Mucosa of descending colon (tissue), 3 donors: ENCODE results near the gene SPEM3. TPM values are rescaled to one million over a fixed set of nuclear protein-coding genes. Genes with fewer than 3 reads are reported as not detected.

Experiments used
- ATAC-seq: fragments of 200-7000 bp; cut with Tn5 transposase; one replicate; pipeline ENCODE4 v1.9.1; 2020; ENCODE audit warnings: mild to moderate bottlenecking, moderate library complexity
- DNase-seq, 3 donors: peaks; one replicate each; pipeline ENCODE4 v3.0.0-alpha.2; 2020
- H3K36me3 ChIP-seq: fragments of 200-600 bp; one replicate; pipeline ENCODE4 v1.8.0; 2021; ENCODE audit warnings: low read depth, mild to moderate bottlenecking
- H3K4me1 ChIP-seq: fragments of 200-600 bp; one replicate; pipeline ENCODE4 v1.8.0; 2021; ENCODE audit warnings: low read depth, mild to moderate bottlenecking
- H3K4me3 ChIP-seq: fragments of 200-600 bp; one replicate; pipeline ENCODE4 v1.8.0; 2021; ENCODE audit warnings: mild to moderate bottlenecking
- H3K9me3 ChIP-seq: fragments of 200-600 bp; one replicate; pipeline ENCODE4 v1.8.0; 2021; ENCODE audit warnings: mild to moderate bottlenecking
- intact Hi-C, 2 donors: fragments of 100-400 bp; cut with DNase I in 1 of 2; cut with micrococcal nuclease in 1 of 2; formaldehyde crosslinking; loops; one replicate each; pipeline versions ENCODE4 v1.11.0 to v1.11.1; 2022; cut with DNase I, micrococcal nuclease
- total RNA-seq, 3 donors: library from RNA; stranded (reverse); fragmentation: NEBNext Ultra II Directional in 2 of 3; extraction: Animal tissue kit (Norgen Biotek cat#: 25700) in 2 of 3; gene quantifications; one replicate each; pipeline versions ENCODE4 v1.2.1 to v1.2.4, GENCODE V29; 2021 to 2023
- TF ChIP-seq, protein P1 (sequence below): fragments of 200-600 bp; IDR thresholded peaks from one replicate; pipeline ENCODE4 v1.8.0; 2022; ENCODE audit warnings: antibody characterized with exemption, mild to moderate bottlenecking
- donor health status: DM: no; HTN: no; CAD: no; lungs with moderate emphysema.
- donor health status: DM: no; HTN: no; CAD: no.
- donor health status: DM: no; HTN: yes; CAD: no.

Gene SPEM3
- total RNA-seq, 3 donors from 2014 or later, result not detected

DNA sequence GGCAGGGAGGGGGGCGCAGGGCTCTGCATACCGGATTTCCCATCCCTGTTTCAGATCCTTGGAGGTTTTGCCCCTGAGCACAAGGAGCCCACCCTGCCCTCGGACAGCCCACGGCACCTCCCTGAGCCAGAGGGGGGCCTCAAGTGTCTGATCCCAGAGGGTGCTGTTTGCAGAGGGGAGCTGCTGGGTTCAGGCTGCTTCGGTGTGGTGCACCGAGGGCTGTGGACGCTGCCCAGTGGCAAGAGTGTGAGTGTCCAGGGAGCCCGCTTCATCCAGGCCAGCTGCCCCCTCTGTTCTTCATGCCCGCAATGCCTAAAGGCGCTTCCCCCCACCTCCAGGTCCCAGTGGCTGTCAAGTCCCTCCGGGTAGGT, 45.3 kb upstream of the SPEM3 start:
- Histone ChIP-seq H3K4me3 (no peak overlapping the region), H3K9me3 (no peaks in the 10 kb centered on the region), H3K36me3 (no peaks in the 10 kb centered on the region), H3K4me1 (peaks cover 7% of the 10 kb centered on the region)
- TF ChIP-seq, protein P1, sequence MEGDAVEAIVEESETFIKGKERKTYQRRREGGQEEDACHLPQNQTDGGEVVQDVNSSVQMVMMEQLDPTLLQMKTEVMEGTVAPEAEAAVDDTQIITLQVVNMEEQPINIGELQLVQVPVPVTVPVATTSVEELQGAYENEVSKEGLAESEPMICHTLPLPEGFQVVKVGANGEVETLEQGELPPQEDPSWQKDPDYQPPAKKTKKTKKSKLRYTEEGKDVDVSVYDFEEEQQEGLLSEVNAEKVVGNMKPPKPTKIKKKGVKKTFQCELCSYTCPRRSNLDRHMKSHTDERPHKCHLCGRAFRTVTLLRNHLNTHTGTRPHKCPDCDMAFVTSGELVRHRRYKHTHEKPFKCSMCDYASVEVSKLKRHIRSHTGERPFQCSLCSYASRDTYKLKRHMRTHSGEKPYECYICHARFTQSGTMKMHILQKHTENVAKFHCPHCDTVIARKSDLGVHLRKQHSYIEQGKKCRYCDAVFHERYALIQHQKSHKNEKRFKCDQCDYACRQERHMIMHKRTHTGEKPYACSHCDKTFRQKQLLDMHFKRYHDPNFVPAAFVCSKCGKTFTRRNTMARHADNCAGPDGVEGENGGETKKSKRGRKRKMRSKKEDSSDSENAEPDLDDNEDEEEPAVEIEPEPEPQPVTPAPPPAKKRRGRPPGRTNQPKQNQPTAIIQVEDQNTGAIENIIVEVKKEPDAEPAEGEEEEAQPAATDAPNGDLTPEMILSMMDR, result no peak
- intact Hi-C loops, result no loop called here
- ATAC-seq (no peak), DNase-seq (no peak)

DNA sequence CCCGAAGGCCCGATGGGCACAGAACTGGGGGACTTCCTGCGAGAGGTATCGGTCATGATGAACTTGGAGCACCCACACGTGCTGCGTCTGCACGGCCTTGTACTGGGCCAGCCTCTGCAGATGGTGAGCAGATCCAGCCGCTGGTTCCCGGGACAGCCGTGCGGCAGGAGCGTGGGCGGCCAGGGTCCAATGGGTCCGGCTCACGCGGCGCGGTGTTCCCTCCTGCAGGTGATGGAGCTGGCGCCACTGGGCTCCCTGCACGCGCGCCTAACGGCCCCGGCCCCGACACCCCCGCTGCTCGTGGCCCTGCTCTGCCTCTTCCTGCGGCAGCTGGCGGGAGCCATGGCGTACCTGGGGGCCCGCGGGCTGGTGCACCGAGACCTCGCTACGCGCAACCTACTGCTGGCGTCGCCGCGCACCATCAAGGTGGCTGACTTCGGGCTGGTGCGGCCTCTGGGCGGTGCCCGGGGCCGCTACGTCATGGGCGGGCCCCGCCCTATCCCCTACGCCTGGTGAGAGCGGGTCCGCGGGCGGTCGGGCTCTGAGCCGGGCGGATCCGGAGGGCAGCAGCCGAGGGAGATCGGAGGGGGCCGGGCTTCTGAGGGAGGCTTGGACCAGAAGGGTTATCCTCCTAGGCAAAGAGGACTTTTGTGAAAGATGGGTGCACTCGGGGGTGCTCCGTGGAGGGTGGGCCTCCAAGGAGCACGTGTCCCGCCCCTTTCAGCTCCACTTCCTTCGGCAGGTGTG, 44.7 kb upstream of the SPEM3 start:
- ATAC-seq (peak; percentile 59), DNase-seq (peak; percentile 50 to 76 (median 68))
- no peaks in the 10 kb centered on the region for H3K9me3 ChIP-seq
- H3K4me1 ChIP-seq, result peaks cover 7% of the 10 kb centered on the region
- intact Hi-C loops, result no loop called here
- H3K4me3 ChIP-seq, result no peak overlapping the region
- TF ChIP-seq, protein P1, result no peak
- no peaks in the 10 kb centered on the region for H3K36me3 ChIP-seq

DNA sequence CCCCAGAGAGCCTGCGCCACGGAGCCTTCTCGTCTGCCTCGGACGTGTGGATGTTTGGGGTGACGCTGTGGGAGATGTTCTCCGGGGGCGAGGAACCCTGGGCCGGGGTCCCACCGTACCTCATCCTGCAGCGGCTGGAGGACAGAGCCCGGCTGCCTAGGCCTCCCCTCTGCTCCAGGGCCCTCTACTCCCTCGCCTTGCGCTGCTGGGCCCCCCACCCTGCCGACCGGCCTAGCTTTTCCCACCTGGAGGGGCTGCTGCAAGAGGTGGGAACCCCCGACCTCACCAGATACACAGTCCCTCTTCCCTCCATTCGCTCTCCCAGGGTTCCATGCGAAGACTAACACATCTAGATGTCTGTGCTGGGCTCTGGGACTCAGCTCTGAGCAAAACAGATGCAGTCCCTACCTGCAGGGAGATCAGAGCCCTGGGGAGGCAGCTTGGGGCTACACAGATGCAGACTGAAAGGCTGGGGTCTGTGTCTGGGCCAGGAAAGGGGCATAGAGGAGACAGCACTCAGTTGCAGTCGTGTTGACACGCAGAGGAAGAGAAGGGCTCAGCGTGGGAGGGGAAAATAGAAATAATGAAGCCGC, 44.1 kb upstream of the SPEM3 start:
- Histone ChIP-seq H3K4me3 (no peak overlapping the region), H3K9me3 (no peaks in the 10 kb centered on the region), H3K4me1 (peaks cover 7% of the 10 kb centered on the region), H3K36me3 (no peaks in the 10 kb centered on the region)
- no peak for ATAC-seq
- TF ChIP-seq, protein P1, result no peak
- intact Hi-C loops, result no loop called here
- no peak for DNase-seq

DNA sequence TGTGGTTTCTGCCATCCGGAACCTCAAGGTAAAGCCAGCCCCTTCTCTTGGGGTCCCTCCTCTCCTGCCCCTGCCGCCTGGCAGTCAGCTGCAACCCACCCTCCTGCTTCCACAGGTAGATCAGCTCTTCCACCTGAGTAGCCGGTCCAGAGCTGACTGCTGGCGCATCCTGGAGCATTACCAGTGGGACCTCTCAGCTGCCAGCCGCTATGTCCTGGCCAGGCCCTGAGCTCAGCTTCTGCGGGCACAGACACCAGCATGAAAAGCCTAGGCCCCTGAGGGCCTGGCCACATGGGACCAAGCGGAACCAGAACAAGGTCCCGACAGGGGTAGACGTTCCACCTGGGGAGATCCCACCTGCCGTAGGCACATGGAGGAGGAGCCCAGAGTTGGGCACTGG, 39.8 kb upstream of the SPEM3 start:
- no peak for ATAC-seq
- no peak for DNase-seq
- intact Hi-C loops, result no loop called here

DNA sequence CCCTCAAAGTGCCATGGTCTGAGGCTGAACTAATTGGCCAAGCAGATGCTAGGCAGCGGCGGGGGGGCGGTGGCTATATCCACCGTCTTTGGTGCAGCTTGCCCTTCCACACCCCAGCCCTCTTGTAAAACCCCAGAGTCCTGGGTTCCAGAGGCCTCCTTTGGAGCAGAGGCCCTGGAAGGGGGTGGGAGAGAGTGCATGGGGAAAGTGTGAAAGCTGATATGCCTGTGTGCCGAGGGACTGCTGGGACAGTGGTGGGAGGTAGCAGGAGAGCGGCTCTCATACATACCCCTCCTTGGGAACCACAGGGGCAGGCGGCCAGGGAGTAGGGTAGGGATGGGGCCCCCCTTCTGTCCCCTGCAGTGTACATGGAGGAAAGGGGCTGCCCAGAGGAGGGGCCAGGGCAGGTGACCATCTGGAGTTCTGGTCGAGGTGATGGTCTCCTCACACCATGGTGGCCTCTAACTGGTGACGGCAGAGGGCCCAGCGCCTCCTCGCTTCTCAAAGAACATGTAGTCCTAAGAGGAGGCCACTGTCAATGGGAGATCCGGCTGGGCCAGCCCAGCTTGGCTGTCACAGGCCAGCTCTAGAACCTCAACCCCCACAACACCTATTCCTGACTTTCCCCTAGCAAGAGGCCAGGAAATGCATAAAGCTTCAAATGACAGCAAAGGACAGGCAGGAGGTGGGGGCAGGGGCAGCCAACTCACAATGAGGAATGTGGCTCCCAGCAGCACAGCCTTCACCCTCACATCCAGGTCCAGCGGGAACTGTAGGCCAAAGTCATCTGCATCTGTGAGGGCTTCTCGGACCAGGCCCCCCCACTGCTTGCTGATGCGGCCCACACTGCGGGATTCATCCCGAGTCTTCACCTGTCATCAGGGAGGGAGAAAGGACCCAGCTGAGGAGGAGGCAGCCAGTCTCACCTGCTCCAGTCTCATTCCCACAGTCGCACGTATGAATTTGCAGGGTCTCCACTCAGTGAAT, 38.4 kb upstream of the SPEM3 start:
- Histone ChIP-seq H3K36me3 (no peaks in the 10 kb centered on the region), H3K9me3 (no peaks in the 10 kb centered on the region), H3K4me1 (peaks cover 8% of the 10 kb centered on the region), H3K4me3 (no peak overlapping the region)
- intact Hi-C loops, result no loop called here
- no peak for DNase-seq
- TF ChIP-seq, protein P1, result no peak
- no peak for ATAC-seq

More for the DNA sequence above, 39.8 kb upstream of the SPEM3 start:
- TF ChIP-seq, protein P1, result no peak
- Histone ChIP-seq H3K4me1 (peaks cover 8% of the 10 kb centered on the region), H3K9me3 (no peaks in the 10 kb centered on the region), H3K4me3 (no peak overlapping the region), H3K36me3 (no peaks in the 10 kb centered on the region)
